ENCODE data around the gene SEMA5B. TPM values are rescaled to one million over a fixed set of nuclear protein-coding genes. Genes with fewer than 3 reads are reported as not detected.

SEMA5B gene
- polyA plus RNA-seq, 1 of the 3 experiments (the other 2 are of a cell fraction) = 0.43 TPM

DNA sequence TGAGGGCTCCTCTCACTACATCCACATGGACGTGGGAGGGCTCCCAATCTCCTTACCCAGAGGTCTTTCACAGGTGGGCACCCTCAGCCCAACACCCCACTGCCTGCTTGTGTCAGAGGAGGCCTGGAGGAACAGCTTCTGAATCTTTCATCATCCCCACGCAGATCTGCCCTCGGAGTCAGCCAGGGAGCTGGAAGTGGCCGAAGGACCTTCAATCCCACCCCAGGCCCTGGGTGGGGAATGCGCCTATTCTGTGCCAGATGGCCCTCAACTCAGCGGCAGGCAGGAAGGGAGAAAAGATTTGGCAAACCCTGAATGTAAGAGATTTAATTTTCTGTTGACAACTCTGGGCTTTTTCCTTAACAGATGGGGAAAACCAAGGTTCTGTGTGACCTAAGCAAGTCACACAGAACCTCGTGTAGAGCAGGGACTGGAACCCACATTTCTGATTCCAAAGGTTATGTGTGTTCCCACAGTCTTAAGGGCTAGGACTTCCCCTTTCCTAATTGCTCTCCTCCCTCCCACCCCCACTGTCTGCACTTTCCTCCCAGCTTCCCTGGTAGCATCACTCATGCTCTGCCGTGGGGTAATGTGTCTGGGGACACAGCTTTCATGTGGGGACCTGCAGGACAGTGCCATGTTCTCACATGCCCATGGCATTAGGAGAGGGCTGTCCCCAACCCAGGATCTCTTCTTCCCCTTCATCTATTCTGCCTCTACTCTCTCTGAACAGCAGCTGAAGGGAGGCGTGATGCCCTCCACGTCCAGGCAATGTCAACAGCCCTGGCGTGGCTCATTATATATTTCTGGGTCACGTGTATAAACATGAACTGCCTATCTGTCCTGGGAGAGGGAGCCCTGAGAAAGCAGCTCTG, 98.1 kb downstream of the SEMA5B start:
- no peak overlapping the region for H3K4me3 ChIP-seq (ENCODE audit: low read depth in 2 of 2, low read length in 1 of 2)

DNA sequence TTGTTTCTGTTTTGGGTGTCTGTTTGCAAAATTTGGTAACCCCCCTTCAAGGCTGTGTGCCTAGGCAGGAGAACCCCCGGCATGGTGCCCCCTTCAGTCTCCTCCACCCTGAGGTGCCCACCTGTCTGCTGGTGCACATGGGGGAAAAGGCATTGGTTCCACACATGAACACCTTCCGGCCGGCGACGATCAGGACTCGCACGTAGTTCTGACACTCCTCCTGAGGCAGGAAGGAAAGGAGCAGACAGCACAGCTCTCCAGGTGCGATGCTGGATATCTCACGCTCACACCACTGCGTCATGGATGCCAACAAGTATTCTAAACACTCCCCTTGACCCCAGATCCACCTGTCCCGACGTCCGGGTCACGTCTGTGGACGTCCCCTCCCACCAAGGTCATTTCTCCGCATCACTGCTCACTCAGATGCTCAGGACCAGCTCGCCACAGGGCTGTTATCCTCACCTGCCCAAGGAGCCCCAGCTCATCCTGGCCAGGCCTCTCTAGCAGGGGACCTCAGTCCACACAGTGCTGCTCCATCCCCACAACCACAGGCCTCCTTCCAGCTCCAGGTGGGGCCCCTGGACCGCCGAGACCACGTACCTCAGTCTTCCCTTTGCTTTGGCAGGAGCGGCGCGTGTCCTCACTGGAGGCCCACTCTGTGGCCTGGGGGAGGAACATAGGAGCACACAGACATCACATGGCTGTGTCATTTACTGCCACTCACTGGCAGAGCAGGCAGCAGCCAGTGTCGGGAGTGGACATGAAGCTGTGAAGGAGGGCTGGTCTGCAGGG, 99.0 kb downstream of the SEMA5B start:
- H3K9me3 ChIP-seq = no peaks in the 10 kb centered on the region
- H3K4me3 ChIP-seq (ENCODE audit: low read depth in 2 of 2, low read length in 1 of 2) = no peak overlapping the region
- H4K20me1 ChIP-seq (ENCODE audit: insufficient read depth) = no peaks in the 10 kb centered on the region
- H3K36me3 ChIP-seq (replicated peaks in 1 of 2; ENCODE audit: control insufficient read depth in 1 of 2, insufficient read depth in 2 of 2, low read length in 1 of 2) = no peaks in the 10 kb centered on the region
- H3K27me3 ChIP-seq (ENCODE audit: insufficient read depth) = no peaks in the 10 kb centered on the region
- H3F3A ChIP-seq (replicated peaks; ENCODE audit: insufficient read depth) = no peaks in the 10 kb centered on the region
- no peak overlapping the region for H3K9ac ChIP-seq
- TF ChIP-seq, protein P1, sequence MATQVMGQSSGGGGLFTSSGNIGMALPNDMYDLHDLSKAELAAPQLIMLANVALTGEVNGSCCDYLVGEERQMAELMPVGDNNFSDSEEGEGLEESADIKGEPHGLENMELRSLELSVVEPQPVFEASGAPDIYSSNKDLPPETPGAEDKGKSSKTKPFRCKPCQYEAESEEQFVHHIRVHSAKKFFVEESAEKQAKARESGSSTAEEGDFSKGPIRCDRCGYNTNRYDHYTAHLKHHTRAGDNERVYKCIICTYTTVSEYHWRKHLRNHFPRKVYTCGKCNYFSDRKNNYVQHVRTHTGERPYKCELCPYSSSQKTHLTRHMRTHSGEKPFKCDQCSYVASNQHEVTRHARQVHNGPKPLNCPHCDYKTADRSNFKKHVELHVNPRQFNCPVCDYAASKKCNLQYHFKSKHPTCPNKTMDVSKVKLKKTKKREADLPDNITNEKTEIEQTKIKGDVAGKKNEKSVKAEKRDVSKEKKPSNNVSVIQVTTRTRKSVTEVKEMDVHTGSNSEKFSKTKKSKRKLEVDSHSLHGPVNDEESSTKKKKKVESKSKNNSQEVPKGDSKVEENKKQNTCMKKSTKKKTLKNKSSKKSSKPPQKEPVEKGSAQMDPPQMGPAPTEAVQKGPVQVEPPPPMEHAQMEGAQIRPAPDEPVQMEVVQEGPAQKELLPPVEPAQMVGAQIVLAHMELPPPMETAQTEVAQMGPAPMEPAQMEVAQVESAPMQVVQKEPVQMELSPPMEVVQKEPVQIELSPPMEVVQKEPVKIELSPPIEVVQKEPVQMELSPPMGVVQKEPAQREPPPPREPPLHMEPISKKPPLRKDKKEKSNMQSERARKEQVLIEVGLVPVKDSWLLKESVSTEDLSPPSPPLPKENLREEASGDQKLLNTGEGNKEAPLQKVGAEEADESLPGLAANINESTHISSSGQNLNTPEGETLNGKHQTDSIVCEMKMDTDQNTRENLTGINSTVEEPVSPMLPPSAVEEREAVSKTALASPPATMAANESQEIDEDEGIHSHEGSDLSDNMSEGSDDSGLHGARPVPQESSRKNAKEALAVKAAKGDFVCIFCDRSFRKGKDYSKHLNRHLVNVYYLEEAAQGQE (IDR thresholded peaks at IDR 0.05; ENCODE audit: low read depth, low read length) = no peak
- TF ChIP-seq YY1 (IDR thresholded peaks at IDR 0.05; ENCODE audit: low read depth) (no peak), RFX5 (IDR thresholded peaks at IDR 0.05; ENCODE audit: low read length) (no peak), CHD2 (IDR thresholded peaks at IDR 0.05; ENCODE audit: low read length, partially characterized antibody) (no peak), FOXM1 (IDR thresholded peaks at IDR 0.05; ENCODE audit: low read depth) (no peak), TAF1 (IDR thresholded peaks at IDR 0.05; ENCODE audit: borderline replicate concordance, low read depth, low read length) (no peak), RXRA (IDR thresholded peaks at IDR 0.05; ENCODE audit: borderline replicate concordance, low read depth) (no peak), RAD21 (IDR thresholded peaks at IDR 0.05; ENCODE audit: low read length) (no peak)
- no peak for DNase-seq
- H3K79me2 ChIP-seq (ENCODE audit: insufficient read depth) = no peaks in the 10 kb centered on the region
- POLR2A ChIA-PET = no interaction called here
- CTCF ChIA-PET = interaction anchor here (0.8 to 2.7 kb wide), 6 partner anchors 11 to 99 kb away, joined by 3 to 18 read pairs (median 4); partner anchors contain the start of gene SEMA5B
- 76% methylated on average over 19 of the region's 24 CpGs for WGBS (ENCODE audit: low lambda C conversion rate)
- no peak overlapping the region for H2AFZ ChIP-seq (ENCODE audit: low read depth)
- H3K4me1 ChIP-seq (ENCODE audit: control insufficient read depth in 1 of 2, insufficient read depth in 2 of 2, low read depth in 1 of 2, low read length in 1 of 2) = peaks cover 0 to 23% of the 10 kb centered on the region in 2 experiments; a peak in 1 of 4 replicates
- H3K9me2 ChIP-seq = no peaks in the 10 kb centered on the region
- H3K4me2 ChIP-seq = no peak overlapping the region
- H3K27ac ChIP-seq (ENCODE audit: low read depth in 2 of 2, low read length in 1 of 2) = peak overlapping the region in 1 of 2 experiments; percentile 14; a peak in 1 of 4 replicates

More for the DNA sequence above, 98.1 kb downstream of the SEMA5B start:
- TF ChIP-seq EP300 (IDR thresholded peaks at IDR 0.05; ENCODE audit: borderline replicate concordance in 1 of 2, low read depth in 1 of 2, low read length in 1 of 2) (peak in 1 of 2 experiments; percentile 9; a peak in 1 of 4 replicates), YY1 (IDR thresholded peaks at IDR 0.05; ENCODE audit: low read depth) (no peak), MXI1 (IDR thresholded peaks at IDR 0.05; ENCODE audit: low read depth, low read length) (peak; percentile 85; the same call in 1 of the 2 replicates)
- Histone ChIP-seq H3K27ac (ENCODE audit: low read depth in 2 of 2, low read length in 1 of 2) (peak overlapping the region in 1 of 2 experiments; percentile 59; a peak in 2 of 4 replicates), H3K36me3 (replicated peaks in 1 of 2; ENCODE audit: control insufficient read depth in 1 of 2, insufficient read depth in 2 of 2, low read length in 1 of 2) (no peaks in the 10 kb centered on the region), H3F3A (replicated peaks; ENCODE audit: insufficient read depth) (no peaks in the 10 kb centered on the region), H4K20me1 (ENCODE audit: insufficient read depth) (no peaks in the 10 kb centered on the region), H3K9ac (no peak overlapping the region), H3K27me3 (ENCODE audit: insufficient read depth) (no peaks in the 10 kb centered on the region), H3K79me2 (ENCODE audit: insufficient read depth) (no peaks in the 10 kb centered on the region), H3K4me2 (no peak overlapping the region), H2AFZ (ENCODE audit: low read depth) (no peak overlapping the region), H3K4me1 (ENCODE audit: control insufficient read depth in 1 of 2, insufficient read depth in 2 of 2, low read depth in 1 of 2, low read length in 1 of 2) (peaks cover 0 to 23% of the 10 kb centered on the region in 2 experiments; a peak in 1 of 4 replicates), H3K9me2 (no peaks in the 10 kb centered on the region), H3K9me3 (no peaks in the 10 kb centered on the region)
- ChIA-PET POLR2A (interaction anchor here (0.7 kb wide), 1 partner anchor 201 kb away, joined by 3 read pairs; no protein-coding TSS in a partner anchor), CTCF (interaction anchor here (0.8 to 2.7 kb wide), 5 partner anchors 10 to 98 kb away, joined by 3 to 18 read pairs (median 5); partner anchors contain the start of gene SEMA5B)
- 38% methylated on average over 8 of the region's 12 CpGs for WGBS (ENCODE audit: low lambda C conversion rate)
- peak; percentile 65 for DNase-seq
